Measurements from ENCODE around the gene WDR20.

The WDR20 gene

GRCh38 chr14:102225936-102226335, 86.2 kb downstream of the WDR20 start:
- no peak overlapping the region for H3K27ac ChIP-seq
- H3K9me3 ChIP-seq (replicated peaks in 1 of 11), result no peaks in the 10 kb centered on the region
- no peaks in the 10 kb centered on the region for H3K27me3 ChIP-seq
- H3K36me3 ChIP-seq, result peaks cover 0 to 26% (median 10%) of the 10 kb centered on the region in 11 experiments; a peak in 9 of 22 replicates
- TF ChIP-seq Cebpa-rat (IDR thresholded peaks at IDR 0.05), result no peak
- H4K20me1 ChIP-seq, result peaks cover 0 to 33% (median 8%) of the 10 kb centered on the region in 11 experiments; a peak in 16 of 22 replicates
- no peak overlapping the region for H3K4me3 ChIP-seq
- H3K4me1 ChIP-seq, result peaks cover 2 to 30% (median 12%) of the 10 kb centered on the region in 10 experiments; a peak in 18 of 20 replicates
- no peak overlapping the region for H3K9ac ChIP-seq
- no peak overlapping the region for H3K4me2 ChIP-seq

GRCh38 chr14:102226356-102227125, 86.8 kb downstream of the WDR20 start:
- no peak overlapping the region for H3K4me3 ChIP-seq
- H4K20me1 ChIP-seq, result peaks cover 0 to 27% (median 2%) of the 10 kb centered on the region in 11 experiments; a peak in 13 of 22 replicates
- no peak for TF ChIP-seq Cebpa-rat (IDR thresholded peaks at IDR 0.05)
- H3K9me3 ChIP-seq (replicated peaks in 1 of 11), result no peaks in the 10 kb centered on the region
- peaks cover 0 to 27% (median 9%) of the 10 kb centered on the region in 10 experiments; a peak in 11 of 20 replicates for H3K4me1 ChIP-seq
- peaks cover 0 to 22% (median 10%) of the 10 kb centered on the region in 11 experiments; a peak in 9 of 22 replicates for H3K36me3 ChIP-seq
- H3K27ac ChIP-seq, result no peak overlapping the region
- H3K4me2 ChIP-seq, result no peak overlapping the region
- H3K27me3 ChIP-seq, result no peaks in the 10 kb centered on the region
- no peak overlapping the region for H3K9ac ChIP-seq

GRCh38 chr14:102227184-102227964, 87.7 kb downstream of the WDR20 start:
- Histone ChIP-seq H3K27ac (no peak overlapping the region), H4K20me1 (peaks cover 0 to 19% (median 0%) of the 10 kb centered on the region in 11 experiments; a peak in 8 of 22 replicates), H3K9ac (no peak overlapping the region), H3K9me3 (replicated peaks in 1 of 11) (no peaks in the 10 kb centered on the region), H3K4me2 (peak overlapping the region in 1 of 11 experiments; percentile 14; a peak in 1 of 22 replicates), H3K36me3 (peaks cover 0 to 15% (median 6%) of the 10 kb centered on the region in 11 experiments; a peak in 8 of 22 replicates), H3K4me1 (peaks cover 0 to 27% (median 8%) of the 10 kb centered on the region in 10 experiments; a peak in 9 of 20 replicates), H3K4me3 (no peak overlapping the region), H3K27me3 (no peaks in the 10 kb centered on the region)
- TF ChIP-seq Cebpa-rat (IDR thresholded peaks at IDR 0.05), result no peak

DNA sequence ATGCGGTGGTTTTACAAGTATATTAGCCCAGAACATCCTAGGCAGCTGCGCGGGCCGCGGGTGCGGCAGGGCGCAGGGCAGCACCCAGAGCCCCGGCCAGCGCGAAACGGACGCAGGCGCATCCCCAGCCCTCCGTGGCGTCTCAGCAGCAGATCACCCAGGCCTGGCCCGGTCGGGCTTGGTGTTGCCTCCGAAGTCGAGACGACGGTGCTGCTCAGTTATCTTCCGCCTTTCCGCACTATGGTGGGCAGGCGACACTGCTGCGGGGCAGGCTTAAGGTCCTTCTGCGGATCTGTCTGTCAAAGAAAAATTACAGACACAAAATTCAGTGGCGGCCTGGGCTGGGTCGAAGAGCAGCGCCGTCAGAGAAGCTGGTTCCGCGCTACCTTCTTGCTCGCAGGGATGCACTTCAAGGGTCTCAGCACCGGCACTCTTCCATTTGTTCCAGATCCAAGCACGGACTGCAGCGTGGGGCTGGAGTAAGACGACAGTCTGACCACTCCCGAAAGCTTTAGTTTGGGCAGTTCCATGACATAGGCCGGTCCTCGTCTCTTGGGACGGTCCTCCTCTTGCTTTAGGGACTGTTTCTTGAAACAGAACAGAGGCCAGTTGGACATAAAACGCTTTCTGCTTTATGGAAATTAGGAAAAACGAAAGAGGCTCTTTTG, 89.5 kb downstream of the WDR20 start:
- Histone ChIP-seq H3K27me3 (no peaks in the 10 kb centered on the region), H3K4me3 (no peak overlapping the region), H3K4me2 (no peak overlapping the region), H3K9me3 (replicated peaks in 1 of 11) (no peaks in the 10 kb centered on the region), H3K36me3 (peaks cover 0 to 6% (median 0%) of the 10 kb centered on the region in 11 experiments; a peak in 1 of 22 replicates), H3K9ac (no peak overlapping the region), H3K4me1 (peaks cover 0 to 27% (median 8%) of the 10 kb centered on the region in 10 experiments; a peak in 9 of 20 replicates), H3K27ac (no peak overlapping the region), H4K20me1 (peaks cover 0 to 12% (median 0%) of the 10 kb centered on the region in 11 experiments; a peak in 2 of 22 replicates)
- TF ChIP-seq Cebpa-rat (IDR thresholded peaks at IDR 0.05), result no peak

GRCh38 chr14:102229739-102230092, 90.0 kb downstream of the WDR20 start:
- no peak for TF ChIP-seq Cebpa-rat (IDR thresholded peaks at IDR 0.05)
- Histone ChIP-seq H4K20me1 (peaks cover 0 to 12% (median 0%) of the 10 kb centered on the region in 11 experiments; a peak in 2 of 22 replicates), H3K9ac (no peak overlapping the region), H3K27ac (no peak overlapping the region), H3K9me3 (replicated peaks in 1 of 11) (no peaks in the 10 kb centered on the region), H3K4me3 (no peak overlapping the region), H3K4me2 (no peak overlapping the region), H3K36me3 (peaks cover 0 to under 1% (median 0%) of the 10 kb centered on the region in 11 experiments; a peak in 1 of 22 replicates), H3K4me1 (peaks cover 0 to 27% (median 8%) of the 10 kb centered on the region in 10 experiments; a peak in 9 of 20 replicates), H3K27me3 (no peaks in the 10 kb centered on the region)

- no peak for TF ChIP-seq Cebpa-rat (IDR thresholded peaks at IDR 0.05)
- no peaks in the 10 kb centered on the region for H3K27me3 ChIP-seq
- no peak overlapping the region for H3K9ac ChIP-seq
- H3K4me3 ChIP-seq, result no peak overlapping the region
- H3K36me3 ChIP-seq, result no peaks in the 10 kb centered on the region
- H3K4me1 ChIP-seq, result peaks cover 0 to 21% (median 8%) of the 10 kb centered on the region in 10 experiments; a peak in 9 of 20 replicates
- no peak overlapping the region for H3K27ac ChIP-seq
- H3K9me3 ChIP-seq (replicated peaks in 1 of 11), result no peaks in the 10 kb centered on the region
- no peak overlapping the region for H3K4me2 ChIP-seq
- H4K20me1 ChIP-seq, result peaks cover 0 to 12% (median 0%) of the 10 kb centered on the region in 11 experiments; a peak in 2 of 22 replicates
Measured at GRCh38 chr14:102230481-102231210, 90.9 kb downstream of the WDR20 start.

GRCh38 chr14:102231476-102232347, 92.0 kb downstream of the WDR20 start:
- Histone ChIP-seq H3K36me3 (no peaks in the 10 kb centered on the region), H3K9ac (no peak overlapping the region), H3K4me3 (no peak overlapping the region), H3K4me2 (no peak overlapping the region), H3K27ac (no peak overlapping the region), H3K27me3 (no peaks in the 10 kb centered on the region), H3K9me3 (replicated peaks in 1 of 11) (no peaks in the 10 kb centered on the region), H4K20me1 (peaks cover 0 to 7% (median 0%) of the 10 kb centered on the region in 11 experiments; a peak in 2 of 22 replicates), H3K4me1 (peaks cover 0 to 13% (median 8%) of the 10 kb centered on the region in 10 experiments; a peak in 9 of 20 replicates)
- TF ChIP-seq Cebpa-rat (IDR thresholded peaks at IDR 0.05), result no peak

Data from BLaER1 treated with 17β-estradiol and CSF1 and Interleukin-3, amounts not matched to agents 10 nM and 100 nM (cell line).